ENCODE measurements around the gene THOP1.

The THOP1 gene

DNA sequence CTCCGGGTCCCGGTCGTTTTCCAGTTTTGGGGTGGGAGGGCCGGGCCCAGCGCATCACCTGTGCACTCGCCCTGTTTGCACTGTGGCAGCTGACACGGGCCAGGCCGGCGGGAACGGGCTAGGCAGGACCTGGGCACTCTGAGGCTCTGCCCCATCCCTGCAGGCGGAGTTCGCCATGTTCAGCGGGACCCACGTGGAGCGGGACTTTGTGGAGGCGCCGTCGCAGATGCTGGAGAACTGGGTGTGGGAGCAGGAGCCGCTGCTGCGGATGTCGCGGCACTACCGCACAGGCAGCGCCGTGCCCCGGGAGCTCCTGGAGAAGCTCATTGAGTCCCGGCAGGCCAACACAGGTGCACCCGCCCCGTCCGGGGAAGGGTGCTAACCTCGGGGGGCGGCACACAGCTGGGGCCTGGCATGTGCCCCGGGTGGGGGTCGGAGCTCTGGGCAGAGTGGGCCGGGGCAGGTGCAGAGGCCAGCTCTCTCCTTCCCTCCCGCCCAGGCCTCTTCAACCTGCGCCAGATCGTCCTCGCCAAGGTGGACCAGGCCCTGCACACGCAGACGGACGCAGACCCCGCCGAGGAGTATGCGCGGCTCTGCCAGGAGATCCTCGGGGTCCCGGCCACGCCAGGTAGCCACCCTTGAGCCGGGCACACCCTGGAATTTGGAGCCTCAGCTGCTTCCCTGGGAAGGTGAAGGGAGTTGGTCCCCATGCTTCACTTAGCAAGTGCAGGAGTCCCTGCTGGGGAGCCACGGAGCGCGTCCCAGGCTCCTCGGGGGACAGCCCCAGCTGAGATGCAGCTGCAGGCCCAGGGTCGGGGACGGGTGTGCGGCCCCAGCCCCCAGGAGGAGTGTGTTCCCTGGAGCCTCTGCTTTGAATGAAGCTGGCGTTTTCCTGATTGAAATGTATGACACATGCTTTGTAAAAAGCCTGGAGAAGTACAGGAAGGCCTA is 25.1 kb downstream of the THOP1 start:
- Histone ChIP-seq H3K27me3 (ENCODE audit: control insufficient read depth in 2 of 2, insufficient read depth in 2 of 2, low read length in 2 of 2) (no peaks in the 10 kb centered on the region), H3K4me3 (ENCODE audit: low read length in 2 of 2) (peak overlapping the region in 1 of 2 donors; percentile 15), H3K9ac (ENCODE audit: low read depth in 1 of 2, low read length in 2 of 2) (peak overlapping the region in 1 of 2 donors; percentile 67), H3K9me3 (ENCODE audit: control insufficient read depth in 2 of 2, low read length in 2 of 2) (no peaks in the 10 kb centered on the region), H3K36me3 (ENCODE audit: control insufficient read depth in 2 of 2, insufficient read depth in 2 of 2, low read length in 2 of 2) (peaks cover 20 to 27% of the 10 kb centered on the region in 2 donors), H3K27ac (ENCODE audit: low read depth in 2 of 2, low read length in 2 of 2) (peak overlapping the region; percentile 81 to 93), H3K4me1 (ENCODE audit: control insufficient read depth in 2 of 2, insufficient read depth in 2 of 2, low read length in 2 of 2) (peaks cover 16 to 23% of the 10 kb centered on the region in 2 donors)

- H3K4me3 ChIP-seq (ENCODE audit: low read length in 2 of 2): peak overlapping the region; percentile 31 to 49
- peaks cover 20 to 25% of the 10 kb centered on the region in 2 donors for H3K36me3 ChIP-seq (ENCODE audit: control insufficient read depth in 2 of 2, insufficient read depth in 2 of 2, low read length in 2 of 2)
- peak overlapping the region; percentile 81 to 93 for H3K27ac ChIP-seq (ENCODE audit: low read depth in 2 of 2, low read length in 2 of 2)
- H3K9ac ChIP-seq (ENCODE audit: low read depth in 1 of 2, low read length in 2 of 2): peak overlapping the region; percentile 47 to 67
- H3K4me1 ChIP-seq (ENCODE audit: control insufficient read depth in 2 of 2, insufficient read depth in 2 of 2, low read length in 2 of 2): peaks cover 16 to 23% of the 10 kb centered on the region in 2 donors
- H3K27me3 ChIP-seq (ENCODE audit: control insufficient read depth in 2 of 2, insufficient read depth in 2 of 2, low read length in 2 of 2): no peaks in the 10 kb centered on the region
- no peaks in the 10 kb centered on the region for H3K9me3 ChIP-seq (ENCODE audit: control insufficient read depth in 2 of 2, low read length in 2 of 2)
These were observed 26.0 kb downstream of the THOP1 start for GRCh38 chr19:2811221-2811722.

GRCh38 chr19:2811735-2812413 is 26.6 kb downstream of the THOP1 start:
- Histone ChIP-seq H3K27ac (ENCODE audit: low read depth in 2 of 2, low read length in 2 of 2) (peak overlapping the region; percentile 81 to 93), H3K9me3 (ENCODE audit: control insufficient read depth in 2 of 2, low read length in 2 of 2) (no peaks in the 10 kb centered on the region), H3K27me3 (ENCODE audit: control insufficient read depth in 2 of 2, insufficient read depth in 2 of 2, low read length in 2 of 2) (no peaks in the 10 kb centered on the region), H3K9ac (ENCODE audit: low read depth in 1 of 2, low read length in 2 of 2) (peak overlapping the region; percentile 32 to 67), H3K4me3 (ENCODE audit: low read length in 2 of 2) (peak overlapping the region; percentile 49 to 50), H3K4me1 (ENCODE audit: control insufficient read depth in 2 of 2, insufficient read depth in 2 of 2, low read length in 2 of 2) (peaks cover 16 to 23% of the 10 kb centered on the region in 2 donors), H3K36me3 (ENCODE audit: control insufficient read depth in 2 of 2, insufficient read depth in 2 of 2, low read length in 2 of 2) (peaks cover 20 to 23% of the 10 kb centered on the region in 2 donors)

- peaks cover 17 to 20% of the 10 kb centered on the region in 2 donors for H3K36me3 ChIP-seq (ENCODE audit: control insufficient read depth in 2 of 2, insufficient read depth in 2 of 2, low read length in 2 of 2)
These were observed 27.3 kb downstream of the THOP1 start for GRCh38 chr19:2812414-2813234.

DNA sequence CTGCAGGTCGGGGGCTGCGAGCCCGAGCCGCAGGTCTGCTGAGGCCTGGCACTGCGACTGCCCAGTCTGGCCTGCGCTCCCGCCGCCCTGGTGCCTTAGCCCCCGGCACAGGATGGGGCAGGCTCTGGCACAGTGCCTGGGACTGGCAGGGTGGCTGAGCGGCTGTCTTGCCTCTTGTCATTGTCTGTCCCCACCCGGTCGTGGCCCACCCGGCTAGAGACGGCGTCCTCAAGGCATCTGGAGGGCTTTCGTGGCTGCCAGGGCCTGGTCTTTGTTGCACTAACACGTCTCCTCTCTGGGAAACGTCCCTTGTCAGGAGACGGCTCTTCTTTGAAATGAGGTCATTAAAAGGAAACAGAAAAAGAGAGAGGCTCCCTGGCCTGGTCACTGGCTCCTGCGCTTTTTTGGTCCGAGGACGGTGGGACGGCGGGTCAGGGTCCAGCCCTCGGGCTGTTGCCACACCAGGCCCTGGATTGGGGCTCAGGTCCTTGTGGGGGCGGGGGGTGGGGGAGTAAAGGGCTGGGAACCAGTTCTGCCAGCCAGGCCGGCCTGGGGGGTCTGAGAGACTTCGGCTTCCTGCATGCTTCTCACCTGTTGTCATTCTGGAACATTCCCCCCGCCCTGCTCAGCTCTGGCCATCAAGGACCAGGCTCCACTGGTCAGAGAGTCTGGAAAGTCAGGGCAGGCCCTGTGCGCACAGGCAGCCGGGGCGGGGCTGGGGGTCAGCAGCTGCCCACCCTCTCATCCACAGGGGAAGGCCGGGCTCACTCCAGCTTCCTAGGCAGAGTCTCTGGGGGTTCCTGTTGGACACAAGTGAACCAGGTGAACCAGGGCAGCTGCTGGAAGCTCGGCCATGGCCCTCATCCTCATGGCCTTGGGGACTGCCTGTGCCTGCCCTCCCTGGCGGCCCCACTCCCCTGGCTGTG is 28.2 kb downstream of the THOP1 start:
- no peak overlapping the region for H3K4me3 ChIP-seq (ENCODE audit: low read length in 2 of 2)
- no peak overlapping the region for H3K9ac ChIP-seq (ENCODE audit: low read depth in 1 of 2, low read length in 2 of 2)
- no peaks in the 10 kb centered on the region for H3K9me3 ChIP-seq (ENCODE audit: control insufficient read depth in 2 of 2, low read length in 2 of 2)
- no peak overlapping the region for H3K27ac ChIP-seq (ENCODE audit: low read depth in 2 of 2, low read length in 2 of 2)
- peaks cover 17 to 18% of the 10 kb centered on the region in 2 donors for H3K36me3 ChIP-seq (ENCODE audit: control insufficient read depth in 2 of 2, insufficient read depth in 2 of 2, low read length in 2 of 2)
- peaks cover 16 to 23% of the 10 kb centered on the region in 2 donors for H3K4me1 ChIP-seq (ENCODE audit: control insufficient read depth in 2 of 2, insufficient read depth in 2 of 2, low read length in 2 of 2)
- H3K27me3 ChIP-seq (ENCODE audit: control insufficient read depth in 2 of 2, insufficient read depth in 2 of 2, low read length in 2 of 2): no peaks in the 10 kb centered on the region

More at GRCh38 chr19:2812414-2813234, 27.3 kb downstream of the THOP1 start:
- H3K9ac ChIP-seq (ENCODE audit: low read depth in 1 of 2, low read length in 2 of 2): peak overlapping the region; percentile 32 to 55
- peak overlapping the region; percentile 81 to 93 for H3K27ac ChIP-seq (ENCODE audit: low read depth in 2 of 2, low read length in 2 of 2)
- H3K4me3 ChIP-seq (ENCODE audit: low read length in 2 of 2): peak overlapping the region; percentile 31 to 50
- no peaks in the 10 kb centered on the region for H3K9me3 ChIP-seq (ENCODE audit: control insufficient read depth in 2 of 2, low read length in 2 of 2)
- no peaks in the 10 kb centered on the region for H3K27me3 ChIP-seq (ENCODE audit: control insufficient read depth in 2 of 2, insufficient read depth in 2 of 2, low read length in 2 of 2)
- peaks cover 16 to 23% of the 10 kb centered on the region in 2 donors for H3K4me1 ChIP-seq (ENCODE audit: control insufficient read depth in 2 of 2, insufficient read depth in 2 of 2, low read length in 2 of 2)

DNA sequence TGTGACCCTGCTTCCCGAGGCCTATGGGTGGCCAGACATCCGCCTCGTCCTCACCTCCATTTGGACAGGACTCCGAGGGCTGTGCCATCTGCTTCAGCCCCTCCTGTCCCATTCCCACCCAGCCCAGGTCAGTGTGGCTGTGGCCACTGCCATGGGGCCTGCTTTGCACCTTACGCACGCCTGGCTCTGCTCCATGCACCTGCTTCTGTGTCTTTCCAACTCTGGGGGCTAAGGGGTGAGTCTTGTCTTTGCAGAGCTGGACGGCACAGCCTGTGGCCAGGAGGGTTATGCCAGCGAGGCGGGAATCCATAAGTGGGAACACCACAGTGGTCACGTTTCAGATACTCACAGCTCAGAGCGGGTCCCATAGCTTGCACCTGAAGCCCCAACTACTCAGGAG is 29.1 kb downstream of the THOP1 start:
- H3K27me3 ChIP-seq (ENCODE audit: control insufficient read depth in 2 of 2, insufficient read depth in 2 of 2, low read length in 2 of 2): no peaks in the 10 kb centered on the region
- H3K9me3 ChIP-seq (ENCODE audit: control insufficient read depth in 2 of 2, low read length in 2 of 2): no peaks in the 10 kb centered on the region
- H3K4me3 ChIP-seq (ENCODE audit: low read length in 2 of 2): no peak overlapping the region
- peaks cover 9 to 10% of the 10 kb centered on the region in 2 donors for H3K36me3 ChIP-seq (ENCODE audit: control insufficient read depth in 2 of 2, insufficient read depth in 2 of 2, low read length in 2 of 2)
- H3K4me1 ChIP-seq (ENCODE audit: control insufficient read depth in 2 of 2, insufficient read depth in 2 of 2, low read length in 2 of 2): peaks cover 16 to 23% of the 10 kb centered on the region in 2 donors
- no peak overlapping the region for H3K9ac ChIP-seq (ENCODE audit: low read depth in 1 of 2, low read length in 2 of 2)
- H3K27ac ChIP-seq (ENCODE audit: low read depth in 2 of 2, low read length in 2 of 2): no peak overlapping the region

DNA sequence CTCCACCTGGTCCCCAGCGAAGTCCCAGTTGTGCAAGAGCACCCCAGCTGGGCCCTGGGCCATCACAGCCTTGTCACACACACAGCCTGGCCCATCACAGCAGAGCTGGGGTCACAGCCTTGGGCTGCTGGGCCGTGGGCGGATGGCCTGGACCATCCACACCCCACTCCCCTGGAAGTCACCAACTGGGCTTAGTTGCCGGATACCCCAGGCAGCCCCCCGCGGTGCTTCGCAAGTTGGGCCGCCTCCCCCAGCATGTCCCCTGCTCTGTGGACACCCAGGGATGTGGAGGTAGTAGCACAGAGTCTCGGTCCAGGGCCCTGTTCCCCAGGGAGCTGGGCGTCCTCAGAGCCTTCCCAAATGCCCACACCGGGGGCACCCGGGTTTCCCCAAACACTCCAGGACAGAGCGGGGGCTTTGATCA is 29.9 kb downstream of the THOP1 start:
- H3K4me1 ChIP-seq (ENCODE audit: control insufficient read depth in 2 of 2, insufficient read depth in 2 of 2, low read length in 2 of 2): peaks cover 17 to 24% of the 10 kb centered on the region in 2 donors
- no peak overlapping the region for H3K27ac ChIP-seq (ENCODE audit: low read depth in 2 of 2, low read length in 2 of 2)
- H3K4me3 ChIP-seq (ENCODE audit: low read length in 2 of 2): no peak overlapping the region
- H3K9ac ChIP-seq (ENCODE audit: low read depth in 1 of 2, low read length in 2 of 2): no peak overlapping the region
- H3K36me3 ChIP-seq (ENCODE audit: control insufficient read depth in 2 of 2, insufficient read depth in 2 of 2, low read length in 2 of 2): peaks cover 5% of the 10 kb centered on the region in 2 donors
- H3K27me3 ChIP-seq (ENCODE audit: control insufficient read depth in 2 of 2, insufficient read depth in 2 of 2, low read length in 2 of 2): no peaks in the 10 kb centered on the region
- no peaks in the 10 kb centered on the region for H3K9me3 ChIP-seq (ENCODE audit: control insufficient read depth in 2 of 2, low read length in 2 of 2)

GRCh38 chr19:2815923-2816322 is 30.6 kb downstream of the THOP1 start:
- Histone ChIP-seq H3K27ac (ENCODE audit: low read depth in 2 of 2, low read length in 2 of 2) (no peak overlapping the region), H3K36me3 (ENCODE audit: control insufficient read depth in 2 of 2, insufficient read depth in 2 of 2, low read length in 2 of 2) (peaks cover 3 to 5% of the 10 kb centered on the region in 2 donors), H3K4me3 (ENCODE audit: low read length in 2 of 2) (no peak overlapping the region), H3K9me3 (ENCODE audit: control insufficient read depth in 2 of 2, low read length in 2 of 2) (no peaks in the 10 kb centered on the region), H3K9ac (ENCODE audit: low read depth in 1 of 2, low read length in 2 of 2) (no peak overlapping the region), H3K4me1 (ENCODE audit: control insufficient read depth in 2 of 2, insufficient read depth in 2 of 2, low read length in 2 of 2) (peaks cover 16 to 25% of the 10 kb centered on the region in 2 donors), H3K27me3 (ENCODE audit: control insufficient read depth in 2 of 2, insufficient read depth in 2 of 2, low read length in 2 of 2) (no peaks in the 10 kb centered on the region)

DNA sequence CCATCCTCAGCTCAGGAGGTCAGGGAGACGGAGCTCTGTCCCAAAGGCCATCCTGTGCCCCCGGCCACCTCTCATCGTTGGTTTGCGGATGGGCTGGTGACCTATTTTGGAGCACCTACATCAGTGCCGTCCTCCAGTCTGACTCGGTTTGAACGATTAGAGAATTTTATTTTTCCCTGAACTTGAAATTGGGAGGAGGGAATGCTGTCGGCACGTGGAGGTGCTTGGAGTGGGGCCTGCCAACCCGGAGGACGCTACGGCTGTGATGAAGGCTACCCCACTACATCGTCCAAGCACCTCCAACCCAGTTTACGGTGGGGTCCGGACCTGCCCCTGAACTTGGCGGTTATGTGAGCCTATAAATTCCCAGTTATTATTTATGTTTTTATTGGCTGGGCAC is 31.3 kb downstream of the THOP1 start:
- Histone ChIP-seq H3K4me1 (ENCODE audit: control insufficient read depth in 2 of 2, insufficient read depth in 2 of 2, low read length in 2 of 2) (peaks cover 11 to 18% of the 10 kb centered on the region in 2 donors), H3K9me3 (ENCODE audit: control insufficient read depth in 2 of 2, low read length in 2 of 2) (no peaks in the 10 kb centered on the region), H3K36me3 (ENCODE audit: control insufficient read depth in 2 of 2, insufficient read depth in 2 of 2, low read length in 2 of 2) (peaks cover 0 to 5% of the 10 kb centered on the region in 2 donors)

More for the DNA sequence above, 31.3 kb downstream of the THOP1 start:
- no peak overlapping the region for H3K9ac ChIP-seq (ENCODE audit: low read depth in 1 of 2, low read length in 2 of 2)
- H3K27me3 ChIP-seq (ENCODE audit: control insufficient read depth in 2 of 2, insufficient read depth in 2 of 2, low read length in 2 of 2): no peaks in the 10 kb centered on the region
- no peak overlapping the region for H3K4me3 ChIP-seq (ENCODE audit: low read length in 2 of 2)
- no peak overlapping the region for H3K27ac ChIP-seq (ENCODE audit: low read depth in 2 of 2, low read length in 2 of 2)

All from mucosa of rectum (tissue), 2 donors.